Smooth muscle cell (in vitro differentiated cells): ENCODE results near the gene FAT2. TPM values are rescaled to one million over a fixed set of nuclear protein-coding genes. Genes with fewer than 3 reads are reported as not detected.

Experiments
- DNase-seq: peaks from one replicate; lab custom pipeline; 2025; ENCODE audit not compliant: unreplicated experiment; lab: John Stamatoyannopoulos, UW
- H2AFZ ChIP-seq: fragments of 200-600 bp; sonication (generic); 2 replicates; pipeline ENCODE4 v1.6.0; 2016; ENCODE audit warnings: antibody characterized with exemption, low read depth, mild to moderate bottlenecking
- H3F3A ChIP-seq: fragments of 200-600 bp; sonication (generic); 2 replicates; pipeline ENCODE4 v1.6.0; 2017; ENCODE audit warnings: antibody characterized with exemption, low read depth
- H3K27ac ChIP-seq: fragments of 200-600 bp; sonication (generic); 2 replicates; pipeline ENCODE4 v1.5.1; 2016; ENCODE audit warnings: low read depth, mild to moderate bottlenecking
- H3K27me3 ChIP-seq: fragments of 200-600 bp; sonication (generic); 2 replicates; pipeline ENCODE4 v1.6.1; 2016; ENCODE audit warnings: low read depth, mild to moderate bottlenecking
- H3K36me3 ChIP-seq: fragments of 200-600 bp; sonication (generic); 2 replicates; pipeline ENCODE4 v1.5.1; 2016; ENCODE audit warnings: low read depth
- H3K4me1 ChIP-seq: fragments of 200-600 bp; sonication (generic); 2 replicates; pipeline ENCODE4 v1.5.1; 2016; ENCODE audit warnings: low read depth
- H3K4me2 ChIP-seq: fragments of 200-600 bp; sonication (generic); 2 replicates; pipeline ENCODE4 v1.6.0; 2016; ENCODE audit warnings: mild to moderate bottlenecking
- H3K4me3 ChIP-seq: fragments of 200-600 bp; sonication (generic); 2 replicates; pipeline ENCODE4 v1.5.1; 2016; ENCODE audit warnings: mild to moderate bottlenecking
- H3K79me2 ChIP-seq: fragments of 200-600 bp; sonication (generic); 2 replicates; pipeline ENCODE4 v1.6.0; 2016; ENCODE audit warnings: low read depth, mild to moderate bottlenecking
- H3K9ac ChIP-seq: fragments of 200-600 bp; sonication (generic); 2 replicates; pipeline ENCODE4 v1.6.0; 2016; ENCODE audit warnings: low read depth
- H3K9me3 ChIP-seq: fragments of 200-600 bp; sonication (generic); replicated peaks from 2 replicates; pipeline ENCODE4 v1.5.1; 2016; ENCODE audit warnings: low read depth
- H4K20me1 ChIP-seq: fragments of 200-600 bp; sonication (generic); 2 replicates; pipeline ENCODE4 v1.6.0; 2016; ENCODE audit warnings: low read depth
- CTCF ChIP-seq: fragments of 200-600 bp; sonication (generic); IDR thresholded peaks from 2 replicates; pipeline ENCODE4 v1.5.1; 2017; ENCODE audit warnings: borderline replicate concordance, mild to moderate bottlenecking, antibody characterized with exemption; ENCODE audit not compliant: insufficient read depth, poor library complexity, severe bottlenecking
- WGBS: methylation state at CpG from one replicate; pipeline ENCODE4 v1.1.7; 2016; ENCODE audit warnings: low lambda C conversion rate; 5-methylcytosine and 5-hydroxymethylcytosine counted together
- polyA plus RNA-seq: library from polyadenylated mRNA; unstranded; fragments of >200 nt; fragmentation: Nextera tagmentation; extraction: Ambion mirVana; gene quantifications from 2 replicates; pipeline ENCODE4 v1.2.1, GENCODE V29; 2016
- total RNA-seq: library from RNA; depleted of rRNA; stranded (reverse); fragments of >200 nt; gene quantifications from 2 replicates; pipeline ENCODE4 v1.2.3, GENCODE V29; 2014

Gene FAT2
- total and polyA plus RNA-seq, 2 experiments from 2014 or later: 0.65 to 10.1 TPM

- no peak for TF ChIP-seq CTCF
- H3K9ac ChIP-seq: no peak overlapping the region
- no peak overlapping the region for H2AFZ ChIP-seq
- H3K27ac ChIP-seq: no peak overlapping the region
- H3F3A ChIP-seq: no peaks in the 10 kb centered on the region
- no peaks in the 10 kb centered on the region for H4K20me1 ChIP-seq
- no peaks in the 10 kb centered on the region for H3K27me3 ChIP-seq
- no peak overlapping the region for H3K4me3 ChIP-seq
- H3K79me2 ChIP-seq: no peaks in the 10 kb centered on the region
- peaks cover 20% of the 10 kb centered on the region for H3K4me1 ChIP-seq
- no peak overlapping the region for H3K4me2 ChIP-seq
- WGBS: 57% methylated on average over 12 of the region's 12 CpGs
- H3K9me3 ChIP-seq: no peaks in the 10 kb centered on the region
- H3K36me3 ChIP-seq: no peaks in the 10 kb centered on the region
- DNase-seq: no peak
Measured at GRCh38 chr5:151622367-151623088, 31.4 kb upstream of the FAT2 start.

- 52% methylated on average over 6 of the region's 6 CpGs for WGBS
- Histone ChIP-seq H3K4me2 (no peak overlapping the region), H2AFZ (no peak overlapping the region)
Measured at GRCh38 chr5:151620461-151620840, 29.3 kb upstream of the FAT2 start.

GRCh38 chr5:151619812-151620460, 28.8 kb upstream of the FAT2 start:
- H3K79me2 ChIP-seq: no peaks in the 10 kb centered on the region
- no peaks in the 10 kb centered on the region for H3F3A ChIP-seq
- no peak for DNase-seq
- no peaks in the 10 kb centered on the region for H3K9me3 ChIP-seq
- H3K4me3 ChIP-seq: no peak overlapping the region
- no peak overlapping the region for H3K4me2 ChIP-seq
- H3K9ac ChIP-seq: no peak overlapping the region
- TF ChIP-seq CTCF: no peak
- H4K20me1 ChIP-seq: no peaks in the 10 kb centered on the region
- no peaks in the 10 kb centered on the region for H3K27me3 ChIP-seq
- H3K4me1 ChIP-seq: peaks cover 20% of the 10 kb centered on the region
- 35% methylated on average over 6 of the region's 6 CpGs for WGBS
- H3K27ac ChIP-seq: peak overlapping the region; percentile 61
- H3K36me3 ChIP-seq: no peaks in the 10 kb centered on the region
- no peak overlapping the region for H2AFZ ChIP-seq

More at GRCh38 chr5:151620461-151620840, 29.3 kb upstream of the FAT2 start:
- H3K36me3 ChIP-seq: no peaks in the 10 kb centered on the region
- peaks cover 20% of the 10 kb centered on the region for H3K4me1 ChIP-seq
- no peak for TF ChIP-seq CTCF
- no peaks in the 10 kb centered on the region for H4K20me1 ChIP-seq
- DNase-seq: no peak
- H3K9ac ChIP-seq: no peak overlapping the region
- no peaks in the 10 kb centered on the region for H3K9me3 ChIP-seq
- H3F3A ChIP-seq: no peaks in the 10 kb centered on the region
- no peak overlapping the region for H3K27ac ChIP-seq
- no peaks in the 10 kb centered on the region for H3K79me2 ChIP-seq
- H3K27me3 ChIP-seq: no peaks in the 10 kb centered on the region
- H3K4me3 ChIP-seq: no peak overlapping the region
